Esophagus squamous epithelium (tissue), 5 donors: ENCODE measurements around the gene MACO1. TPM values are rescaled to one million over a fixed set of nuclear protein-coding genes. Genes with fewer than 3 reads are reported as not detected.
"Not testable (repeated sequence)": the region's sequence is repeated elsewhere in the genome, so short reads cannot be mapped to it uniquely, and the experiment has no call there.

ENCODE experiments used
- DNase-seq: peaks from one replicate; lab custom pipeline; 2025; lab: John Stamatoyannopoulos, UW
- H3K27ac ChIP-seq, 4 donors: fragments of 200-600 bp; sonication (generic); one replicate each; pipeline ENCODE4 v1.5.1; 2016 to 2019; ENCODE audit warnings: mild to moderate bottlenecking in 1 of 4
- H3K27me3 ChIP-seq, 4 donors: fragments of 200-600 bp; sonication (generic); 1 replicate in 3 of 4; 2 replicates in 1 of 4; pipeline versions ENCODE4 v1.5.1 to v1.6.0; 2017 to 2021; ENCODE audit warnings: antibody characterized with exemption in 1 of 4
- H3K36me3 ChIP-seq, 3 donors: fragments of 200-600 bp; sonication (generic); one replicate each; pipeline ENCODE4 v1.5.1; 2016 to 2019
- H3K4me1 ChIP-seq, 3 donors: fragments of 200-600 bp; sonication (generic); one replicate each; pipeline ENCODE4 v1.5.1; 2017 to 2019
- H3K4me3 ChIP-seq, 4 donors: fragments of 200-600 bp; sonication (generic); 1 replicate in 3 of 4; 2 replicates in 1 of 4; pipeline ENCODE4 v1.5.1; 2016 to 2019; ENCODE audit warnings: mild to moderate bottlenecking in 2 of 4, moderate library complexity in 1 of 4
- H3K9me3 ChIP-seq, 3 donors: fragments of 200-600 bp; sonication (generic); one replicate each; pipeline ENCODE4 v1.5.1; 2016 to 2019
- CTCF ChIP-seq, 6 experiments: fragments of 450-650 bp in 4 of 6; fragments of 200-600 bp in 2 of 6; sonication (generic) in 2 of 6; IDR thresholded peaks; one replicate each; pipeline ENCODE4 v1.5.1; 2016 to 2019; ENCODE audit warnings: antibody characterized with exemption in 6 of 6, mild to moderate bottlenecking in 4 of 6, moderate library complexity in 4 of 6
- POLR2A ChIP-seq, 4 donors: fragments of 450-650 bp; IDR thresholded peaks; one replicate each; pipeline ENCODE4 v1.6.1; 2017; ENCODE audit warnings: antibody characterized with exemption in 4 of 4, mild to moderate bottlenecking in 4 of 4, moderate library complexity in 3 of 4
- whole genome bisulfite sequencing, 2 donors: methylation state at CpG; one replicate each; pipeline ENCODE4 v1.1.5; 2018; 5-methylcytosine and 5-hydroxymethylcytosine counted together
- intact Hi-C: fragments of 100-400 bp; cut with DNase I; formaldehyde crosslinking; loops from one replicate; pipeline ENCODE4 v1.15.0; 2022
- total RNA-seq, 4 donors: library from RNA; depleted of rRNA; stranded (reverse); fragments of >200 nt; gene quantifications; one replicate each; pipeline ENCODE4 v1.1.0, GENCODE V29; 2016
- donor health status: DM: yes; HTN: yes; CAD: no.

The MACO1 gene
- total RNA-seq, 4 donors from 2014 or later: 14.4 to 18.8 (median 14.9) TPM

- TF ChIP-seq POLR2A (IDR thresholded peaks at IDR 0.05) (no peak), CTCF (IDR thresholded peaks at IDR 0.05) (no peak)
- Histone ChIP-seq H3K9me3 (no peaks in the 10 kb centered on the region), H3K27ac (peak overlapping the region; percentile 6 to 79 (median 74)), H3K36me3 (peaks cover 0 to 11% (median 0%) of the 10 kb centered on the region in 3 donors), H3K27me3 (no peaks in the 10 kb centered on the region), H3K4me1 (peaks cover 0 to 45% (median 12%) of the 10 kb centered on the region in 3 donors), H3K4me3 (no peak overlapping the region)
- WGBS, 2 donors: 76 to 79% methylated on average over 11 to 12 of the region's 14 CpGs
- intact Hi-C loops: no loop called here
- no peak for DNase-seq
Observed at GRCh38 chr1:25505656-25506385, 75.1 kb downstream of the MACO1 start.

GRCh38 chr1:25506566-25507463 is 76.1 kb downstream of the MACO1 start:
- Histone ChIP-seq H3K27ac (peak overlapping the region; percentile 6 to 79 (median 74)), H3K4me1 (peaks cover 0 to 45% (median 12%) of the 10 kb centered on the region in 3 donors), H3K4me3 (peak overlapping the region; percentile 26 to 58 (median 38))
- TF ChIP-seq CTCF (IDR thresholded peaks at IDR 0.05): peak in 2 of 6 experiments; percentile 18 to 20
- H3K27me3 ChIP-seq, intact Hi-C loops, H3K9me3 ChIP-seq, H3K36me3 ChIP-seq, DNase-seq: not testable (repeated sequence)
- 15 to 27% methylated on average over 5 to 17 of the region's 37 CpGs for WGBS, 2 donors

GRCh38 chr1:25513666-25514065 is 83.0 kb downstream of the MACO1 start:
- Histone ChIP-seq H3K4me3 (no peak overlapping the region), H3K27ac (no peak overlapping the region), H3K9me3 (no peaks in the 10 kb centered on the region), H3K4me1 (no peaks in the 10 kb centered on the region), H3K36me3 (no peaks in the 10 kb centered on the region), H3K27me3 (no peaks in the 10 kb centered on the region)
- DNase-seq: no peak
- intact Hi-C loops: no loop called here
- WGBS, 2 donors: 79 to 93% methylated on average over 3 to 4 of the region's 4 CpGs
- no peak for TF ChIP-seq POLR2A (IDR thresholded peaks at IDR 0.05)
- TF ChIP-seq CTCF (IDR thresholded peaks at IDR 0.05): no peak

- H3K9me3 ChIP-seq: no peaks in the 10 kb centered on the region
- TF ChIP-seq CTCF (IDR thresholded peaks at IDR 0.05): no peak
- no peak for TF ChIP-seq POLR2A (IDR thresholded peaks at IDR 0.05)
- no peaks in the 10 kb centered on the region for H3K27me3 ChIP-seq
- DNase-seq: no peak
- no peak overlapping the region for H3K27ac ChIP-seq
- 63 to 70% methylated on average over 6 of the region's 6 CpGs for WGBS, 2 donors
- H3K4me1 ChIP-seq: no peaks in the 10 kb centered on the region
- intact Hi-C loops: no loop called here
- no peak overlapping the region for H3K4me3 ChIP-seq
- H3K36me3 ChIP-seq: no peaks in the 10 kb centered on the region
Observed at GRCh38 chr1:25515033-25515432, 84.3 kb downstream of the MACO1 start.

- no peaks in the 10 kb centered on the region for H3K9me3 ChIP-seq
- TF ChIP-seq POLR2A (IDR thresholded peaks at IDR 0.05) (no peak), CTCF (IDR thresholded peaks at IDR 0.05) (no peak)
- no peaks in the 10 kb centered on the region for H3K4me1 ChIP-seq
- 72 to 87% methylated on average over 2 to 3 of the region's 3 CpGs for WGBS, 2 donors
- no peaks in the 10 kb centered on the region for H3K36me3 ChIP-seq
- no peaks in the 10 kb centered on the region for H3K27me3 ChIP-seq
- H3K27ac ChIP-seq: no peak overlapping the region
- no peak overlapping the region for H3K4me3 ChIP-seq
- intact Hi-C loops: no loop called here
- no peak for DNase-seq
Observed at GRCh38 chr1:25516686-25517085, 86.0 kb downstream of the MACO1 start.
